K562 (cell line): Measurements from ENCODE around the gene ATF3. TPM values are rescaled to one million over a fixed set of nuclear protein-coding genes. Genes with fewer than 3 reads are reported as not detected.

ENCODE experiments used
- BRCA1 ChIP-seq, 2 experiments: fragments of 450-650 bp in 1 of 2; sonication (generic) in 1 of 2; formaldehyde crosslinking in 1 of 2; IDR thresholded peaks; 2 replicates each; pipeline versions ENCODE4 v1.5.0 to v1.6.1; 2017 to 2020; ENCODE audit warnings: mild to moderate bottlenecking in 1 of 2, missing genetic modification reagents in 1 of 2
- HMG20A ChIP-seq: fragments of 450-650 bp; formaldehyde crosslinking; conservative IDR thresholded peaks from 2 replicates; pipeline ENCODE4 v1.4.0; 2020; ENCODE audit warnings: mild to moderate bottlenecking, mixed read lengths
- MAFF ChIP-seq: IDR thresholded peaks from 2 replicates; pipeline ENCODE4 v1.6.1; 2012; ENCODE audit warnings: low read length, improper control_type of control experiment
- MCM7 ChIP-seq, 2 experiments: fragments of 450-650 bp; IDR thresholded peaks; 2 replicates each; pipeline ENCODE4 v1.6.1; 2016 to 2018
- NBN ChIP-seq: fragments of 450-650 bp; IDR thresholded peaks from 2 replicates; pipeline ENCODE4 v1.6.1; 2016; ENCODE audit warnings: low read depth, mild to moderate bottlenecking
- NCOA1 ChIP-seq: fragments of 450-650 bp; IDR thresholded peaks from 2 replicates; pipeline ENCODE4 v1.6.1; 2016; ENCODE audit warnings: low read depth
- NCOA6 ChIP-seq: fragments of 450-650 bp; IDR thresholded peaks from 2 replicates; pipeline ENCODE4 v1.6.1; 2017; ENCODE audit warnings: mild to moderate bottlenecking
- TRIM28 ChIP-seq: fragments of 450-650 bp; IDR thresholded peaks from 2 replicates; pipeline ENCODE4 v1.6.1; 2017
- ZNF124 ChIP-seq: sonication (generic); formaldehyde crosslinking; IDR thresholded peaks from 2 replicates; pipeline ENCODE4 v1.8.1; 2022; ENCODE audit warnings: missing genetic modification reagents
- polyA plus RNA-seq, 8 experiments: library from polyadenylated mRNA; depleted of rRNA in 4 of 8; stranded (reverse) in 5 of 8; unstranded in 3 of 8; fragments of >200 nt; fragmentation: Nextera tagmentation in 2 of 8; fragmentation: Illumina TruSeq in 1 of 8; extraction: Ambion mirVana in 2 of 8; extraction: Trizol in 1 of 8; gene quantifications; 2 replicates each; pipeline versions ENCODE4 v1.2.1 to v1.2.3, GENCODE V29; 2011 to 2014; ENCODE audit warnings: inconsistent platforms in 1 of 8, missing spikeins in 1 of 8
- total RNA-seq, 7 experiments: library from RNA; depleted of rRNA in 6 of 7; stranded (reverse); fragments of >200 nt in 6 of 7; fragmentation: Illumina TruSeq in 2 of 7; extraction: Trizol in 2 of 7; gene quantifications; 2 replicates each; pipeline versions ENCODE4 v1.2.1 to v1.2.3, GENCODE V29; 2011 to 2021; ENCODE audit warnings: low replicate concordance in 1 of 7
- TF ChIP-seq, protein P1 (sequence below): fragments of 200-600 bp; sonication (generic); IDR thresholded peaks from one replicate; pipeline ENCODE4 v1.6.1; 2012; ENCODE audit warnings: mild to moderate bottlenecking, low read depth, low read length, inconsistent platforms
- TF ChIP-seq, protein P2 (sequence below): fragments of 250-450 bp; sonication (Bioruptor Pico); IDR thresholded peaks from 2 replicates; pipeline ENCODE4 v1.5.0; 2021
- TF ChIP-seq, protein P3 (sequence below): fragments of 250-450 bp; sonication (Bioruptor Pico); IDR thresholded peaks from 2 replicates; pipeline ENCODE4 v1.5.0; 2022; ENCODE audit warnings: mild to moderate bottlenecking

Gene ATF3
- total and polyA plus RNA-seq, 9 of the 15 experiments (the other 6 are each of a cell fraction or from before 2014, with no cell fraction given) = 3.5 to 28.2 (median 19.8) TPM

DNA sequence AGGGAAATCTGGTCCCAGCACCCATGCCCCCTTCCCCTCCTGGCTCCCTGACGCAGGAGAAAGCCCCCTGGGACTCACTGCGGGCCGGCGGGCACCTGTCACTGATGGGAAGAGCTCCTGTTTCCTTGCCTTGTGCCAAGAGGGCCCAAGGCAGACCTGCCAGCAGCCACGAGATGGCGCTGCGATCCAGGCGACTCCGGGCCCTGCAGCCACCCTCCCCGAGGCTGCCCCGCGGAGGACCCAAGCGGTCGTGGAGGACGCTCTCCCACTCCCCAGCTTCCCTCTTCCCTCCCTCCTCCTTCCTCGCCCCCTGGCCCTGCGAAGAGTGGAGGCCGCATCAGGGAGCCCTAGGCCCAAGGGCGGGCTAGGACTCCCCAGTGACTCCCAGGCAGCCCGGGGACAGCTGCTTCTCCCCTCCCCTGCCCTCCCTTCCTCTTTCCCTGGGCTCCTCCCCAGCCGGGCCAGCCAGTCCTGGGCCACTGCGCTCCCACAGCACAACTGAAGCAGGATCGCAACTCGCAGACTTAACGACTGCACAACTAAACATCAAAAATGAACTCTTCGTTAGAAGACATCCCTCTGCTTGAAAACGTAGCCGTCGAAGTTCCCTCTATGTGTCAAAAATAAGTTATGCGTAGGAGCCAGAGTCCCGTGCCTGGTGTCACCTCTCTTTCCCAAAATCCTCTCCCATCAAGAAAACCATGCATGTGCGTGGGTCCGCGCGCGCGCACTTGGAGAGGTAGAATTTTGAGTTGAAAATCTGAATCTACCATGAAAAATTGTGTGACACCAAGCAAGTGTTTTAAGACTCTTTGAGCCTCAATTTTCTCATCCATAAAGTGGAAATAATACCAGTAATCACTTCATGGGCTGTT is 56.9 kb downstream of the ATF3 start (continued):
- TF ChIP-seq, protein P1, sequence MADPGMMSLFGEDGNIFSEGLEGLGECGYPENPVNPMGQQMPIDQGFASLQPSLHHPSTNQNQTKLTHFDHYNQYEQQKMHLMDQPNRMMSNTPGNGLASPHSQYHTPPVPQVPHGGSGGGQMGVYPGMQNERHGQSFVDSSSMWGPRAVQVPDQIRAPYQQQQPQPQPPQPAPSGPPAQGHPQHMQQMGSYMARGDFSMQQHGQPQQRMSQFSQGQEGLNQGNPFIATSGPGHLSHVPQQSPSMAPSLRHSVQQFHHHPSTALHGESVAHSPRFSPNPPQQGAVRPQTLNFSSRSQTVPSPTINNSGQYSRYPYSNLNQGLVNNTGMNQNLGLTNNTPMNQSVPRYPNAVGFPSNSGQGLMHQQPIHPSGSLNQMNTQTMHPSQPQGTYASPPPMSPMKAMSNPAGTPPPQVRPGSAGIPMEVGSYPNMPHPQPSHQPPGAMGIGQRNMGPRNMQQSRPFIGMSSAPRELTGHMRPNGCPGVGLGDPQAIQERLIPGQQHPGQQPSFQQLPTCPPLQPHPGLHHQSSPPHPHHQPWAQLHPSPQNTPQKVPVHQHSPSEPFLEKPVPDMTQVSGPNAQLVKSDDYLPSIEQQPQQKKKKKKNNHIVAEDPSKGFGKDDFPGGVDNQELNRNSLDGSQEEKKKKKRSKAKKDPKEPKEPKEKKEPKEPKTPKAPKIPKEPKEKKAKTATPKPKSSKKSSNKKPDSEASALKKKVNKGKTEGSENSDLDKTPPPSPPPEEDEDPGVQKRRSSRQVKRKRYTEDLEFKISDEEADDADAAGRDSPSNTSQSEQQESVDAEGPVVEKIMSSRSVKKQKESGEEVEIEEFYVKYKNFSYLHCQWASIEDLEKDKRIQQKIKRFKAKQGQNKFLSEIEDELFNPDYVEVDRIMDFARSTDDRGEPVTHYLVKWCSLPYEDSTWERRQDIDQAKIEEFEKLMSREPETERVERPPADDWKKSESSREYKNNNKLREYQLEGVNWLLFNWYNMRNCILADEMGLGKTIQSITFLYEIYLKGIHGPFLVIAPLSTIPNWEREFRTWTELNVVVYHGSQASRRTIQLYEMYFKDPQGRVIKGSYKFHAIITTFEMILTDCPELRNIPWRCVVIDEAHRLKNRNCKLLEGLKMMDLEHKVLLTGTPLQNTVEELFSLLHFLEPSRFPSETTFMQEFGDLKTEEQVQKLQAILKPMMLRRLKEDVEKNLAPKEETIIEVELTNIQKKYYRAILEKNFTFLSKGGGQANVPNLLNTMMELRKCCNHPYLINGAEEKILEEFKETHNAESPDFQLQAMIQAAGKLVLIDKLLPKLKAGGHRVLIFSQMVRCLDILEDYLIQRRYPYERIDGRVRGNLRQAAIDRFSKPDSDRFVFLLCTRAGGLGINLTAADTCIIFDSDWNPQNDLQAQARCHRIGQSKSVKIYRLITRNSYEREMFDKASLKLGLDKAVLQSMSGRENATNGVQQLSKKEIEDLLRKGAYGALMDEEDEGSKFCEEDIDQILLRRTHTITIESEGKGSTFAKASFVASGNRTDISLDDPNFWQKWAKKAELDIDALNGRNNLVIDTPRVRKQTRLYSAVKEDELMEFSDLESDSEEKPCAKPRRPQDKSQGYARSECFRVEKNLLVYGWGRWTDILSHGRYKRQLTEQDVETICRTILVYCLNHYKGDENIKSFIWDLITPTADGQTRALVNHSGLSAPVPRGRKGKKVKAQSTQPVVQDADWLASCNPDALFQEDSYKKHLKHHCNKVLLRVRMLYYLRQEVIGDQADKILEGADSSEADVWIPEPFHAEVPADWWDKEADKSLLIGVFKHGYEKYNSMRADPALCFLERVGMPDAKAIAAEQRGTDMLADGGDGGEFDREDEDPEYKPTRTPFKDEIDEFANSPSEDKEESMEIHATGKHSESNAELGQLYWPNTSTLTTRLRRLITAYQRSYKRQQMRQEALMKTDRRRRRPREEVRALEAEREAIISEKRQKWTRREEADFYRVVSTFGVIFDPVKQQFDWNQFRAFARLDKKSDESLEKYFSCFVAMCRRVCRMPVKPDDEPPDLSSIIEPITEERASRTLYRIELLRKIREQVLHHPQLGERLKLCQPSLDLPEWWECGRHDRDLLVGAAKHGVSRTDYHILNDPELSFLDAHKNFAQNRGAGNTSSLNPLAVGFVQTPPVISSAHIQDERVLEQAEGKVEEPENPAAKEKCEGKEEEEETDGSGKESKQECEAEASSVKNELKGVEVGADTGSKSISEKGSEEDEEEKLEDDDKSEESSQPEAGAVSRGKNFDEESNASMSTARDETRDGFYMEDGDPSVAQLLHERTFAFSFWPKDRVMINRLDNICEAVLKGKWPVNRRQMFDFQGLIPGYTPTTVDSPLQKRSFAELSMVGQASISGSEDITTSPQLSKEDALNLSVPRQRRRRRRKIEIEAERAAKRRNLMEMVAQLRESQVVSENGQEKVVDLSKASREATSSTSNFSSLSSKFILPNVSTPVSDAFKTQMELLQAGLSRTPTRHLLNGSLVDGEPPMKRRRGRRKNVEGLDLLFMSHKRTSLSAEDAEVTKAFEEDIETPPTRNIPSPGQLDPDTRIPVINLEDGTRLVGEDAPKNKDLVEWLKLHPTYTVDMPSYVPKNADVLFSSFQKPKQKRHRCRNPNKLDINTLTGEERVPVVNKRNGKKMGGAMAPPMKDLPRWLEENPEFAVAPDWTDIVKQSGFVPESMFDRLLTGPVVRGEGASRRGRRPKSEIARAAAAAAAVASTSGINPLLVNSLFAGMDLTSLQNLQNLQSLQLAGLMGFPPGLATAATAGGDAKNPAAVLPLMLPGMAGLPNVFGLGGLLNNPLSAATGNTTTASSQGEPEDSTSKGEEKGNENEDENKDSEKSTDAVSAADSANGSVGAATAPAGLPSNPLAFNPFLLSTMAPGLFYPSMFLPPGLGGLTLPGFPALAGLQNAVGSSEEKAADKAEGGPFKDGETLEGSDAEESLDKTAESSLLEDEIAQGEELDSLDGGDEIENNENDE = no peak
- TF ChIP-seq NCOA6 (peak; percentile 14; the same call in 1 of the 2 replicates), MCM7 (IDR thresholded peaks at IDR 0.05) (no peak), MAFF (no peak), NCOA1 (no peak), HMG20A (CRISPR knock-in tag) (no peak), NBN (peak; percentile 83; the same call in 1 of the 2 replicates), ZNF124 (CRISPR knock-in tag) (no peak), BRCA1 (IDR thresholded peaks at IDR 0.05) (no peak), BRCA1 (CRISPR knock-in tag; IDR thresholded peaks at IDR 0.05) (no peak), TRIM28 (no peak)
- TF ChIP-seq, protein P2, sequence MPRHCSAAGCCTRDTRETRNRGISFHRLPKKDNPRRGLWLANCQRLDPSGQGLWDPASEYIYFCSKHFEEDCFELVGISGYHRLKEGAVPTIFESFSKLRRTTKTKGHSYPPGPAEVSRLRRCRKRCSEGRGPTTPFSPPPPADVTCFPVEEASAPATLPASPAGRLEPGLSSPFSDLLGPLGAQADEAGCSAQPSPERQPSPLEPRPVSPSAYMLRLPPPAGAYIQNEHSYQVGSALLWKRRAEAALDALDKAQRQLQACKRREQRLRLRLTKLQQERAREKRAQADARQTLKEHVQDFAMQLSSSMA (CRISPR knock-in tag) = 0 out of 2 replicates have a peak, but pooled peaks have one; percentile 24
- TF ChIP-seq, protein P3, sequence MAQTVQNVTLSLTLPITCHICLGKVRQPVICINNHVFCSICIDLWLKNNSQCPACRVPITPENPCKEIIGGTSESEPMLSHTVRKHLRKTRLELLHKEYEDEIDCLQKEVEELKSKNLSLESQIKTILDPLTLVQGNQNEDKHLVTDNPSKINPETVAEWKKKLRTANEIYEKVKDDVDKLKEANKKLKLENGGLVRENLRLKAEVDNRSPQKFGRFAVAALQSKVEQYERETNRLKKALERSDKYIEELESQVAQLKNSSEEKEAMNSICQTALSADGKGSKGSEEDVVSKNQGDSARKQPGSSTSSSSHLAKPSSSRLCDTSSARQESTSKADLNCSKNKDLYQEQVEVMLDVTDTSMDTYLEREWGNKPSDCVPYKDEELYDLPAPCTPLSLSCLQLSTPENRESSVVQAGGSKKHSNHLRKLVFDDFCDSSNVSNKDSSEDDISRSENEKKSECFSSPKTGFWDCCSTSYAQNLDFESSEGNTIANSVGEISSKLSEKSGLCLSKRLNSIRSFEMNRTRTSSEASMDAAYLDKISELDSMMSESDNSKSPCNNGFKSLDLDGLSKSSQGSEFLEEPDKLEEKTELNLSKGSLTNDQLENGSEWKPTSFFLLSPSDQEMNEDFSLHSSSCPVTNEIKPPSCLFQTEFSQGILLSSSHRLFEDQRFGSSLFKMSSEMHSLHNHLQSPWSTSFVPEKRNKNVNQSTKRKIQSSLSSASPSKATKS (CRISPR knock-in tag) = no peak
